Mesenchymal stem cell (in vitro differentiated cells and primary cell): ENCODE results near the gene PMEPA1.

Experiments
- DNase-seq: peaks from one replicate; pipeline ENCODE4 v3.0.0-alpha.2; 2013
- H2AFZ ChIP-seq: one replicate; pipeline ENCODE4 v1.6.1; 2013; ENCODE audit warnings: low read depth, mild to moderate bottlenecking, control low read depth, inconsistent platforms, low read length, moderate library complexity
- H2AK5ac ChIP-seq: 2 replicates; pipeline ENCODE4 v1.6.1; 2013; ENCODE audit warnings: low read length, moderate library complexity, mild to moderate bottlenecking, inconsistent platforms; ENCODE audit not compliant: severe bottlenecking
- H2BK120ac ChIP-seq: one replicate; pipeline ENCODE4 v1.6.1; 2013; ENCODE audit warnings: low read depth, mild to moderate bottlenecking, inconsistent platforms, low read length, moderate library complexity
- H2BK12ac ChIP-seq, 2 experiments: one replicate each; pipeline ENCODE4 v1.6.1; 2013; ENCODE audit warnings: inconsistent platforms in 2 of 2, low read length in 2 of 2, mild to moderate bottlenecking in 2 of 2, moderate library complexity in 2 of 2, control low read depth in 1 of 2
- H2BK15ac ChIP-seq: one replicate; pipeline ENCODE4 v1.6.1; 2013; ENCODE audit warnings: mild to moderate bottlenecking, low read depth, inconsistent platforms; ENCODE audit not compliant: poor library complexity, severe bottlenecking
- H2BK5ac ChIP-seq: 2 replicates; pipeline ENCODE4 v1.6.1; 2013; ENCODE audit warnings: low read depth, mild to moderate bottlenecking, low read length, control low read depth, inconsistent platforms; ENCODE audit not compliant: poor library complexity, severe bottlenecking
- H3K14ac ChIP-seq, 2 experiments: one replicate each; pipeline ENCODE4 v1.6.1; 2013; ENCODE audit warnings: inconsistent platforms in 2 of 2, low read length in 2 of 2, control low read depth in 1 of 2, mild to moderate bottlenecking in 1 of 2, moderate library complexity in 1 of 2
- H3K18ac ChIP-seq, 2 experiments: one replicate each; pipeline ENCODE4 v1.6.1; 2013; ENCODE audit warnings: inconsistent platforms in 2 of 2, low read length in 2 of 2, control low read depth in 1 of 2, low read depth in 1 of 2, mild to moderate bottlenecking in 1 of 2
- H3K23ac ChIP-seq, 2 experiments: one replicate each; pipeline ENCODE4 v1.6.1; 2013; ENCODE audit warnings: inconsistent platforms in 2 of 2, low read length in 2 of 2, mild to moderate bottlenecking in 2 of 2, moderate library complexity in 2 of 2, control low read depth in 1 of 2
- H3K27ac ChIP-seq: 2 replicates; pipeline ENCODE4 v1.5.1; 2013; ENCODE audit warnings: mild to moderate bottlenecking, moderate library complexity, low read length, control low read depth, inconsistent platforms; ENCODE audit not compliant: poor library complexity, severe bottlenecking
- H3K27me3 ChIP-seq, 2 experiments: 2 replicates each; pipeline versions ENCODE4 v1.6.1 to v1.7.0; 2013; ENCODE audit warnings: low read length in 2 of 2, mild to moderate bottlenecking in 2 of 2, moderate library complexity in 2 of 2, control low read depth in 1 of 2, inconsistent platforms in 1 of 2; ENCODE audit not compliant: control insufficient read depth in 1 of 2, insufficient read depth in 1 of 2
- H3K36me3 ChIP-seq, 2 experiments: 2 replicates each; pipeline versions ENCODE4 v1.6.1 to v1.7.0; 2013; ENCODE audit warnings: low read length in 2 of 2, control low read depth in 1 of 2, inconsistent platforms in 1 of 2, low read depth in 1 of 2, mild to moderate bottlenecking in 1 of 2; ENCODE audit not compliant: insufficient read depth in 2 of 2, control insufficient read depth in 1 of 2
- H3K4ac ChIP-seq, 2 experiments: one replicate each; pipeline ENCODE4 v1.6.1; 2013; ENCODE audit warnings: inconsistent platforms in 2 of 2, low read length in 2 of 2, mild to moderate bottlenecking in 2 of 2, moderate library complexity in 2 of 2, control low read depth in 1 of 2, low read depth in 1 of 2
- H3K4me1 ChIP-seq: 2 replicates; pipeline ENCODE4 v1.6.1; 2013; ENCODE audit warnings: low read depth, low read length, control low read depth; ENCODE audit not compliant: control insufficient read depth, insufficient read depth
- H3K4me2 ChIP-seq: 2 replicates; pipeline ENCODE4 v1.6.1; 2013; ENCODE audit warnings: low read length, mild to moderate bottlenecking, inconsistent platforms; ENCODE audit not compliant: poor library complexity, severe bottlenecking
- H3K4me3 ChIP-seq, 2 experiments: 2 replicates each; pipeline versions ENCODE4 v1.5.1 to v1.7.0; 2013; ENCODE audit warnings: low read length in 2 of 2, mild to moderate bottlenecking in 2 of 2, control low read depth in 1 of 2, low read depth in 1 of 2; ENCODE audit not compliant: insufficient read depth in 1 of 2
- H3K79me1 ChIP-seq: replicated peaks from 2 replicates; pipeline ENCODE4 v1.6.1; 2013; ENCODE audit warnings: mild to moderate bottlenecking, control low read depth, low read length, inconsistent platforms; ENCODE audit not compliant: poor library complexity, severe bottlenecking
- H3K9ac ChIP-seq: 2 replicates; pipeline ENCODE4 v1.7.0; 2013; ENCODE audit warnings: mild to moderate bottlenecking, low read length, moderate library complexity
- H3K9me3 ChIP-seq: 2 replicates; pipeline ENCODE4 v1.7.0; 2013; ENCODE audit warnings: mild to moderate bottlenecking, low read length; ENCODE audit not compliant: control insufficient read depth
- H4K8ac ChIP-seq: one replicate; pipeline ENCODE4 v1.6.1; 2013; ENCODE audit warnings: inconsistent platforms, mild to moderate bottlenecking, low read length, moderate library complexity
- H4K91ac ChIP-seq: one replicate; pipeline ENCODE4 v1.6.1; 2013; ENCODE audit warnings: mild to moderate bottlenecking, low read length, inconsistent platforms
- WGBS: methylation state at CpG from one replicate; pipeline ENCODE4 v1.1.7; 2013; ENCODE audit warnings: mixed read lengths; 5-methylcytosine and 5-hydroxymethylcytosine counted together

PMEPA1 gene

GRCh38 chr20:57669632-57670031 lies 40.2 kb downstream of the PMEPA1 start:
- no peak overlapping the region for H3K4me2 ChIP-seq
- peaks cover 0 to 14% of the 10 kb centered on the region in 2 experiments for H3K36me3 ChIP-seq
- no peak overlapping the region for H3K27ac ChIP-seq
- no peak overlapping the region for H3K9ac ChIP-seq
- H2AK5ac ChIP-seq, result no peak overlapping the region
- peaks cover 4% of the 10 kb centered on the region for H3K4me1 ChIP-seq
- H2BK12ac ChIP-seq, result no peak overlapping the region
- no peak overlapping the region for H3K18ac ChIP-seq
- no peak overlapping the region for H3K23ac ChIP-seq
- H2BK15ac ChIP-seq, result no peak overlapping the region
- H4K8ac ChIP-seq, result no peak overlapping the region
- peaks cover 56% of the 10 kb centered on the region for H3K79me1 ChIP-seq
- H3K9me3 ChIP-seq, result no peaks in the 10 kb centered on the region
- WGBS, result 93% methylated on average over 6 of the region's 8 CpGs
- H3K4ac ChIP-seq, result no peak overlapping the region
- H2BK5ac ChIP-seq, result no peak overlapping the region
- no peak overlapping the region for H4K91ac ChIP-seq
- H2AFZ ChIP-seq, result no peak overlapping the region
- H2BK120ac ChIP-seq, result no peak overlapping the region
- no peaks in the 10 kb centered on the region for H3K27me3 ChIP-seq
- no peak overlapping the region for H3K14ac ChIP-seq
- no peak overlapping the region for H3K4me3 ChIP-seq
- DNase-seq, result no peak

- Histone ChIP-seq H2AFZ (no peak overlapping the region), H3K79me1 (peaks cover 56% of the 10 kb centered on the region), H3K4me1 (peaks cover 2% of the 10 kb centered on the region), H2BK5ac (no peak overlapping the region), H4K8ac (no peak overlapping the region), H3K4me3 (peak overlapping the region in 1 of 2 experiments; percentile 14), H3K27me3 (no peaks in the 10 kb centered on the region), H3K9me3 (no peaks in the 10 kb centered on the region), H3K36me3 (peaks cover 0 to 19% of the 10 kb centered on the region in 2 experiments), H4K91ac (no peak overlapping the region), H3K4me2 (no peak overlapping the region), H3K4ac (no peak overlapping the region), H2BK15ac (no peak overlapping the region), H3K27ac (no peak overlapping the region), H3K23ac (no peak overlapping the region), H2BK12ac (no peak overlapping the region), H2BK120ac (no peak overlapping the region), H3K18ac (no peak overlapping the region), H2AK5ac (no peak overlapping the region), H3K14ac (no peak overlapping the region), H3K9ac (no peak overlapping the region)
- DNase-seq, result no peak
- WGBS, result 90% methylated on average over 18 of the region's 18 CpGs
Measured at GRCh38 chr20:57667924-57668782, 41.7 kb downstream of the PMEPA1 start.

GRCh38 chr20:57667388-57667787 lies 42.4 kb downstream of the PMEPA1 start:
- Histone ChIP-seq H3K4ac (no peak overlapping the region), H3K36me3 (peaks cover 0 to 21% of the 10 kb centered on the region in 2 experiments), H3K9ac (no peak overlapping the region), H2AK5ac (no peak overlapping the region), H4K91ac (no peak overlapping the region), H3K9me3 (no peaks in the 10 kb centered on the region), H3K18ac (no peak overlapping the region), H3K79me1 (peaks cover 57% of the 10 kb centered on the region), H3K23ac (no peak overlapping the region), H3K4me3 (no peak overlapping the region), H2BK12ac (no peak overlapping the region), H3K4me1 (peaks cover 2% of the 10 kb centered on the region), H3K27me3 (no peaks in the 10 kb centered on the region), H2BK120ac (no peak overlapping the region), H3K14ac (no peak overlapping the region), H2BK15ac (no peak overlapping the region), H4K8ac (no peak overlapping the region), H2AFZ (no peak overlapping the region), H3K27ac (no peak overlapping the region), H3K4me2 (no peak overlapping the region), H2BK5ac (no peak overlapping the region)
- WGBS, result 89% methylated on average over 16 of the region's 16 CpGs
- no peak for DNase-seq

- Histone ChIP-seq H3K27me3 (no peaks in the 10 kb centered on the region), H3K36me3 (peaks cover 0 to 24% of the 10 kb centered on the region in 2 experiments), H3K18ac (no peak overlapping the region), H3K79me1 (peaks cover 59% of the 10 kb centered on the region), H3K4me1 (peaks cover 2% of the 10 kb centered on the region), H2BK120ac (no peak overlapping the region), H4K91ac (no peak overlapping the region), H3K4me2 (no peak overlapping the region), H3K4ac (no peak overlapping the region), H4K8ac (no peak overlapping the region), H3K9me3 (no peaks in the 10 kb centered on the region), H3K27ac (no peak overlapping the region), H2BK15ac (no peak overlapping the region), H2AFZ (no peak overlapping the region), H2AK5ac (no peak overlapping the region), H3K23ac (no peak overlapping the region), H2BK12ac (no peak overlapping the region), H3K14ac (no peak overlapping the region), H3K9ac (no peak overlapping the region), H2BK5ac (no peak overlapping the region), H3K4me3 (no peak overlapping the region)
- 92% methylated on average over 12 of the region's 13 CpGs for WGBS
- no peak for DNase-seq
Measured at GRCh38 chr20:57666834-57667157, 43.0 kb downstream of the PMEPA1 start.
